H1 (cell line): ENCODE results near the gene BAIAP2L2. TPM values are rescaled to one million over a fixed set of nuclear protein-coding genes. Genes with fewer than 3 reads are reported as not detected.

Source experiments
- CTCF ChIA-PET: fragments of 300-600 bp; sonication (Branson Sonifier 250); formaldehyde crosslinking; loops from one replicate; lab custom pipeline; 2021; ENCODE audit not compliant: partially characterized antibody; lab: Charles Lee
- POLR2A ChIA-PET: fragments of 300-600 bp; sonication (Branson Sonifier 250); formaldehyde crosslinking; loops from one replicate; lab custom pipeline; 2021; ENCODE audit warnings: inconsistent platforms; ENCODE audit not compliant: partially characterized antibody; lab: Charles Lee
- DNase-seq, 2 experiments: peaks; one replicate each; pipeline versions ENCODE4 v3.0.0 to v3.0.0-alpha.2; 2010 to 2022; ENCODE audit warnings: low spot score in 2 of 2, low read depth in 1 of 2, mixed read lengths in 1 of 2
- FAIRE-seq: peaks from 2 replicates; lab custom pipeline; 2011; peaks lifted over from hg19 to GRCh38; lab: Jason Lieb, UNC
- H2AFZ ChIP-seq: 2 replicates; pipeline ENCODE4 v1.8.1; 2012; ENCODE audit warnings: low read length, inconsistent platforms
- H2AK5ac ChIP-seq: 2 replicates; pipeline ENCODE4 v1.6.1; 2013; ENCODE audit warnings: low read depth, low read length
- H2BK120ac ChIP-seq: replicated peaks from 2 replicates; pipeline ENCODE3; 2013; ENCODE audit warnings: low read depth, low read length, inconsistent platforms
- H2BK12ac ChIP-seq: 2 replicates; pipeline ENCODE4 v1.6.1; 2013; ENCODE audit warnings: low read depth, low read length
- H2BK15ac ChIP-seq: 2 replicates; pipeline ENCODE4 v1.6.1; 2013; ENCODE audit warnings: low read length
- H2BK20ac ChIP-seq: 2 replicates; pipeline ENCODE4 v1.6.1; 2013; ENCODE audit warnings: low read length
- H2BK5ac ChIP-seq: 2 replicates; pipeline ENCODE4 v1.6.1; 2013; ENCODE audit warnings: low read depth, low read length
- H3K14ac ChIP-seq: 2 replicates; pipeline ENCODE4 v1.6.1; 2013; ENCODE audit warnings: inconsistent platforms; ENCODE audit not compliant: insufficient read length
- H3K18ac ChIP-seq: 2 replicates; pipeline ENCODE4 v1.6.1; 2013; ENCODE audit warnings: low read length; ENCODE audit errors: extremely low read depth
- H3K23ac ChIP-seq: 2 replicates; pipeline ENCODE4 v1.6.1; 2013; ENCODE audit warnings: inconsistent platforms; ENCODE audit not compliant: insufficient read length
- H3K23me2 ChIP-seq: 2 replicates; pipeline ENCODE4 v1.6.1; 2013; ENCODE audit warnings: low read depth, low read length
- H3K27ac ChIP-seq: 2 replicates; pipeline ENCODE4 v1.6.1; 2011; ENCODE audit warnings: low read depth, low read length, inconsistent platforms
- H3K27me3 ChIP-seq, 4 experiments: replicated peaks in 1 of 4; 1 replicate in 1 of 4; 2 replicates in 3 of 4; pipeline versions ENCODE4 v1.6.1 to v1.8.1; 2011 to 2013; ENCODE audit warnings: low read length in 3 of 4, mild to moderate bottlenecking in 3 of 4, inconsistent platforms in 2 of 4, mixed read lengths in 2 of 4, moderate library complexity in 1 of 4; ENCODE audit not compliant: control insufficient read depth in 3 of 4, insufficient read depth in 3 of 4; ENCODE audit errors: extremely low read depth in 1 of 4
- H3K36me3 ChIP-seq, 4 experiments: 2 replicates each; pipeline versions ENCODE4 v1.6.1 to v1.8.1; 2011 to 2013; ENCODE audit warnings: mild to moderate bottlenecking in 4 of 4, low read length in 3 of 4, moderate library complexity in 2 of 4, control low read depth in 1 of 4, inconsistent platforms in 1 of 4; ENCODE audit not compliant: insufficient read depth in 4 of 4, control insufficient read depth in 2 of 4
- H3K4ac ChIP-seq: replicated peaks from 2 replicates; pipeline ENCODE3; 2013; ENCODE audit warnings: low read length, low read depth, mixed read lengths, inconsistent platforms; ENCODE audit not compliant: insufficient read length
- H3K4me1 ChIP-seq, 4 experiments: replicated peaks in 1 of 4; 1 replicate in 1 of 4; 2 replicates in 3 of 4; pipeline versions ENCODE4 v1.6.1 to v1.8.1; 2011 to 2013; ENCODE audit warnings: low read length in 3 of 4, inconsistent platforms in 2 of 4, mixed read lengths in 1 of 4; ENCODE audit not compliant: insufficient read depth in 4 of 4, control insufficient read depth in 3 of 4
- H3K4me2 ChIP-seq, 2 experiments: 2 replicates each; pipeline versions ENCODE4 v1.6.1 to v1.8.1; 2011 to 2013; ENCODE audit warnings: low read depth in 2 of 2, low read length in 2 of 2, control low read depth in 1 of 2, inconsistent platforms in 1 of 2, mild to moderate bottlenecking in 1 of 2; ENCODE audit not compliant: insufficient read depth in 1 of 2
- H3K4me3 ChIP-seq, 4 experiments: fragments of 200-600, 300-600 bp in 1 of 4; sonication (generic), shearing (Covaris generic), sonication (Bioruptor Twin) in 1 of 4; 2 replicates each; pipeline versions ENCODE4 v1.5.1 to v1.8.1; 2011 to 2016; ENCODE audit warnings: low read length in 4 of 4, low read depth in 3 of 4, control low read depth in 2 of 4, inconsistent platforms in 2 of 4, mild to moderate bottlenecking in 2 of 4, mixed read lengths in 1 of 4, moderate library complexity in 1 of 4; ENCODE audit not compliant: insufficient read depth in 2 of 4; ENCODE audit errors: extremely low read depth in 1 of 4
- H3K56ac ChIP-seq: replicated peaks from 2 replicates; pipeline ENCODE3; 2013; ENCODE audit warnings: low read depth, mild to moderate bottlenecking, mixed read lengths, low read length, inconsistent platforms; ENCODE audit not compliant: insufficient read length
- H3K79me1 ChIP-seq: 2 replicates; pipeline ENCODE4 v1.6.1; 2013; ENCODE audit warnings: low read depth, low read length, control low read depth
- H3K79me2 ChIP-seq, 2 experiments: 2 replicates each; pipeline versions ENCODE4 v1.6.1 to v1.8.1; 2012 to 2013; ENCODE audit warnings: low read length in 2 of 2, mild to moderate bottlenecking in 2 of 2, inconsistent platforms in 1 of 2; ENCODE audit not compliant: insufficient read depth in 2 of 2, control insufficient read depth in 1 of 2
- H3K9ac ChIP-seq, 4 experiments: replicated peaks in 1 of 4; 1 replicate in 1 of 4; 2 replicates in 3 of 4; pipeline versions ENCODE4 v1.6.1 to v1.8.1; 2011 to 2013; ENCODE audit warnings: low read depth in 3 of 4, low read length in 3 of 4, control low read depth in 2 of 4, mild to moderate bottlenecking in 2 of 4, moderate library complexity in 2 of 4, inconsistent platforms in 1 of 4; ENCODE audit errors: extremely low read depth in 1 of 4
- H3K9me3 ChIP-seq, 2 experiments: 2 replicates each; pipeline versions ENCODE4 v1.6.1 to v1.8.1; 2012 to 2013; ENCODE audit warnings: mild to moderate bottlenecking in 2 of 2, moderate library complexity in 2 of 2, control low read depth in 1 of 2, inconsistent platforms in 1 of 2, low read depth in 1 of 2, low read length in 1 of 2, mixed read lengths in 1 of 2; ENCODE audit not compliant: insufficient read depth in 2 of 2
- H4K20me1 ChIP-seq, 2 experiments: replicated peaks in 1 of 2; 2 replicates each; pipeline versions ENCODE3 to v1.8.1; 2011 to 2013; ENCODE audit warnings: inconsistent platforms in 2 of 2, low read length in 2 of 2, mild to moderate bottlenecking in 1 of 2; ENCODE audit not compliant: insufficient read depth in 2 of 2, control insufficient read depth in 1 of 2
- H4K5ac ChIP-seq: 2 replicates; pipeline ENCODE4 v1.6.1; 2013; ENCODE audit warnings: low read length, low read depth, mixed read lengths, inconsistent platforms; ENCODE audit not compliant: insufficient read length
- H4K8ac ChIP-seq: 2 replicates; pipeline ENCODE4 v1.8.0; 2013; ENCODE audit warnings: mild to moderate bottlenecking, moderate library complexity, low read length, inconsistent platforms; ENCODE audit not compliant: insufficient read depth; ENCODE audit errors: extremely low read depth
- H4K91ac ChIP-seq: replicated peaks from 2 replicates; pipeline ENCODE3; 2013; ENCODE audit warnings: low read length, mixed read lengths, inconsistent platforms; ENCODE audit not compliant: insufficient read length
- BACH1 ChIP-seq: IDR thresholded peaks from 2 replicates; pipeline ENCODE4 v1.6.1; 2012; ENCODE audit warnings: low read length, improper control_type of control experiment
- CBX5 ChIP-seq: fragments of 300-800, 300-1000 bp; sonication (generic); IDR thresholded peaks from 2 replicates; pipeline ENCODE4 v1.7.1; 2016; ENCODE audit warnings: antibody characterized with exemption, low read length, low read depth
- CBX8 ChIP-seq: fragments of 300-800, 300-1000 bp; sonication (generic); IDR thresholded peaks from 2 replicates; pipeline ENCODE4 v1.7.1; 2016; ENCODE audit warnings: low read depth, low read length, borderline replicate concordance
- E2F6 ChIP-seq: IDR thresholded peaks from 2 replicates; pipeline ENCODE4 v1.6.1; 2012; ENCODE audit warnings: inconsistent platforms
- EZH2 ChIP-seq: fragments of 200-600 bp; sonication (generic); IDR thresholded peaks from 2 replicates; pipeline ENCODE4 v1.7.1; 2012; ENCODE audit warnings: low read depth, mild to moderate bottlenecking, moderate library complexity, low read length, inconsistent platforms; ENCODE audit not compliant: severe bottlenecking
- GABPA ChIP-seq: IDR thresholded peaks from 2 replicates; pipeline ENCODE4 v1.6.1; 2011; ENCODE audit warnings: mild to moderate bottlenecking, low read length, moderate library complexity, borderline replicate concordance; ENCODE audit not compliant: insufficient read depth
- JUND ChIP-seq: IDR thresholded peaks from 2 replicates; pipeline ENCODE4 v1.6.1; 2011; ENCODE audit warnings: mild to moderate bottlenecking, improper control_type of control experiment, low read length
- POLR2A ChIP-seq, 2 experiments: IDR thresholded peaks; 1 replicate in 1 of 2; 2 replicates in 1 of 2; pipeline ENCODE4 v1.6.1; 2011; ENCODE audit warnings: low read depth in 2 of 2, low read length in 2 of 2, mild to moderate bottlenecking in 2 of 2; ENCODE audit errors: control extremely low read depth in 1 of 2
- SAP30 ChIP-seq: fragments of 300-600 bp; sonication (generic); IDR thresholded peaks from 2 replicates; pipeline ENCODE4 v1.7.1; 2012; ENCODE audit warnings: low read length, moderate library complexity, mild to moderate bottlenecking, inconsistent platforms; ENCODE audit not compliant: insufficient read depth, insufficient replicate concordance
- SIRT6 ChIP-seq: IDR thresholded peaks from one replicate; pipeline ENCODE4 v1.7.1; 2012; ENCODE audit warnings: low read length, inconsistent platforms
- SP1 ChIP-seq: IDR thresholded peaks from 2 replicates; pipeline ENCODE4 v1.6.1; 2011; ENCODE audit warnings: low read depth, low read length
- SP4 ChIP-seq: IDR thresholded peaks from 2 replicates; pipeline ENCODE4 v1.6.1; 2012; ENCODE audit warnings: low read length, inconsistent platforms
- TAF7 ChIP-seq: optimal IDR thresholded peaks from 2 replicates; pipeline ENCODE3; 2011; ENCODE audit warnings: low read depth, mild to moderate bottlenecking, inconsistent platforms, low read length, moderate library complexity, borderline replicate concordance
- ZNF274 ChIP-seq: IDR thresholded peaks from 2 replicates; pipeline ENCODE4 v1.7.0; 2012; ENCODE audit warnings: low read length, borderline replicate concordance; ENCODE audit errors: extremely low read depth
- WGBS, 2 experiments: shearing (Covaris generic) in 1 of 2; methylation state at CpG; one replicate each; pipeline versions ENCODE4 v1.1.6 to v1.1.7; 2013 to 2015; ENCODE audit warnings: low lambda C conversion rate in 2 of 2, mixed read lengths in 2 of 2, inconsistent platforms in 1 of 2, low coverage in 1 of 2, missing lambda C conversion rate in 1 of 2; ENCODE audit not compliant: insufficient replicate concordance in 2 of 2, insufficient coverage in 1 of 2, insufficient read length in 1 of 2; ENCODE audit errors: extremely low coverage in 1 of 2, missing lambda C conversion rate in 1 of 2; 5-methylcytosine and 5-hydroxymethylcytosine counted together
- polyA plus RNA-seq, 7 experiments: library from polyadenylated mRNA; depleted of rRNA in 3 of 7; stranded (reverse) in 5 of 7; unstranded in 2 of 7; fragments of >200 nt in 5 of 7; fragments of 200-250 nt in 2 of 7; gene quantifications; 1 replicate in 5 of 7; 2 replicates in 1 of 7; 4 replicates in 1 of 7; pipeline versions ENCODE4 v1.2.1 to v1.2.3, GENCODE V29; 2011 to 2013; ENCODE audit warnings: missing spikeins in 2 of 7, mixed read lengths in 2 of 7
- total RNA-seq: library from RNA; stranded (reverse); fragmentation: NEBNext Ultra II Directional; extraction: Animal tissue kit (Norgen Biotek cat#: 25700); gene quantifications from 2 replicates; pipeline ENCODE4 v1.2.1, GENCODE V29; 2021

Gene BAIAP2L2
- total and polyA plus RNA-seq, 2 of the 8 experiments (the other 6 are each of a cell fraction or from before 2014, with no cell fraction given) = 5.4 to 10.0 TPM

GRCh38 chr22:38136607-38137006 is 26.1 kb upstream of the BAIAP2L2 start:
- Histone ChIP-seq H3K4me1 (no peaks in the 10 kb centered on the region), H4K8ac (no peak overlapping the region), H3K27ac (no peak overlapping the region), H2BK15ac (no peak overlapping the region), H2BK12ac (no peak overlapping the region), H3K4me3 (no peak overlapping the region), H3K4me2 (no peak overlapping the region), H3K79me1 (no peaks in the 10 kb centered on the region), H2BK5ac (no peak overlapping the region), H2BK20ac (no peak overlapping the region), H3K18ac (no peak overlapping the region), H4K5ac (no peak overlapping the region), H2AFZ (no peak overlapping the region), H2BK120ac (no peak overlapping the region), H3K9me3 (no peaks in the 10 kb centered on the region), H3K4ac (no peak overlapping the region), H3K79me2 (no peaks in the 10 kb centered on the region), H3K9ac (no peak overlapping the region), H4K91ac (no peak overlapping the region), H3K23ac (no peak overlapping the region), H2AK5ac (no peak overlapping the region), H3K36me3 (no peaks in the 10 kb centered on the region), H3K23me2 (no peaks in the 10 kb centered on the region), H3K27me3 (no peaks in the 10 kb centered on the region), H3K14ac (no peak overlapping the region), H3K56ac (no peak overlapping the region), H4K20me1 (peaks cover 0 to 3% of the 10 kb centered on the region in 2 experiments)
- 77% methylated on average over 1 of the region's 1 CpG; no CpG with 5 or more reads in 1 of the 2 experiments for WGBS, 2 experiments
- ChIA-PET CTCF (interaction anchor here (0.8 to 11.9 kb wide), 11 partner anchors 9 to 93 kb away, joined by 3 to 93 read pairs (median 9); partner anchors contain the start of gene BAIAP2L2), POLR2A (interaction anchor here (0.8 to 1.0 kb wide), 4 partner anchors 10 to 99 kb away, joined by 3 read pairs; partner anchors contain the start of gene SLC16A8)
- no peak for DNase-seq
- no peak for FAIRE-seq
- TF ChIP-seq CBX5 (no peak), CBX8 (no peak), SP4 (no peak), SIRT6 (no peak), SP1 (no peak), GABPA (no peak), SAP30 (no peak), JUND (no peak), TAF7 (no peak), E2F6 (no peak), POLR2A (IDR thresholded peaks at IDR 0.05; ENCODE audit: control extremely low read depth in 1 of 2, low read depth in 2 of 2, low read length in 2 of 2) (no peak), BACH1 (no peak), EZH2 (no peak), ZNF274 (no peak)
